ENCODE measurements around the gene GJB4.
"Not testable (repeated sequence)": the region's sequence is repeated elsewhere in the genome, so short reads cannot be mapped to it uniquely, and the experiment has no call there.

GJB4 gene

GRCh38 chr1:34746785-34747637 is 12.5 kb upstream of the GJB4 start:
- no peak for DNase-seq (ENCODE audit: low spot score)

GRCh38 chr1:34747638-34747941 is 11.9 kb upstream of the GJB4 start:
- DNase-seq (ENCODE audit: low spot score): no peak

GRCh38 chr1:34749992-34750391 is 9.5 kb upstream of the GJB4 start:
- no peak for DNase-seq (ENCODE audit: low spot score)

- no peak for DNase-seq (ENCODE audit: low spot score)
Measured at GRCh38 chr1:34750610-34751009, 8.9 kb upstream of the GJB4 start.

DNA sequence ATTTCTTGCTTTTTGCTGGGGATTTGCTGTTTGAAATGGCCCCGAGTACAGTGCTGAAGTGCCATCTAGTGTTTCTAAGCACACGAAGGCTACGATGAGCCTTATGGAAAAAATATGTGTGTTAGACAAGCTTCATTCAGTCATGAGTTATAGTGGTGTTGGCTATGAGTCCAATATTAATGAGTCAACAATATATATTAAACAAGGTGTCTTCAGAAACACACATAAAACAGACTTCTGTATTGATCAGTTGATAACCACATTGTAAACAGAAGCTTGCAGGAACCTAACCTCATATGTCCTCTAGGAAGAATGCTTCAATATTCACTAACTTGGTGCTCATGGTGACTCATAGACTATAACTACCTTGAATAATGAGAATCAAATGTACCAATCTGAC is 6.4 kb upstream of the GJB4 start:
- no peak for DNase-seq (ENCODE audit: low spot score)

DNA sequence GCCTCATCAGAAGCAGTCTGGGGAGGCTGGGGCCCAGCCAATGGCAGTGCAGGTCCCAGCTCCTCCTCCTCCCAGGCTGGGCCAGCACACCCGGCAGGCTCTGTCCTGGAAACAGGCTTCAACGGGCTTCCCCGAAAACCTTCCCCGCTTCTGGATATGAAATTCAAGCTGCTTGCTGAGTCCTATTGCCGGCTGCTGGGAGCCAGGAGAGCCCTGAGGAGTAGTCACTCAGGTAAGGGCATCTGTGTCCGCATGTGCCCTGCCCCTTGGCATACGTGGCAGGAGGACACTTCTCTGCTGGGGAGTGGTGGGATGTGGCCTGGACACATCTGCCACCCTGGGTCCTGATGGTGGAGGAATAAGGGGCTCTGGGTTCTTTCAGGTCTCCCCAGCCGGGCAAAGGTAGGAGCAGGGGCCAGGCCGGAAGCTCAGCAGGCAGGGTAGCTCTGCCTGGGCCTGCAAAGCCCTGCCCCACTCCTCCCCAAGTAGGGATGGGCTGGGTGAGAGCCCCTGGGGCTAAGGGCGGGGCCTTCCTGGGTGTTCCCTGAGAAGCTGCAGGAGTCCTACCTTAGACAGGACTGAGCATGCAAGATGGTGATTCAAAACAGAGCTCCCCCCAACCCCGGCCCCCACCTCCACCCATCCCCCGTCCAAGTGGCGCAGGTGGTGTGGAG is 4.4 kb upstream of the GJB4 start, which contains the start of gene GJB5:
GJB5 (plus strand) TSS at position 84 of the 674 bp plus-strand sequence. CDS start 2,284 bp downstream, outside the sequence.
- no peak for DNase-seq (ENCODE audit: low spot score)

DNA sequence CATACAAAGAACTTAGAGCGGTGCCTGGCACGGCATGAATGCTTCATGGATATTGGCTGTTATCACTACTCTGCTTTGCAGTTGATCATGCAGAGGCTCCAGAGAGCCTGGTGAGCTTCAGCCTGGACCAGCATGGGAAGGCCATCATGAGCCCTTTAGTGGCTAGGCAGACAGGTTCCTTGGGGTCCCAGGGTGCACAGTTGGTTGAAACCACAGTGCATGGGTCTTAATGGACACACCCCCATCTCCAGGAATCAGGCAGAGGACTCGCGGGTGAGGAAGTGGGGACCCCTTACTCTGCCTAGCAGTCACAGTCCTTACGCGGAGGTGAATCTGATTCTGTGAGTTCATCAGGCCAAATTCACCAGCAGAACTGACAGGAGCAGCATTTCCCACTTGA is 3.6 kb upstream of the GJB4 start:
- DNase-seq (ENCODE audit: low spot score): no peak

GRCh38 chr1:34757386-34757785 is 2.2 kb upstream of the GJB4 start:
- no peak for DNase-seq (ENCODE audit: low spot score)

GRCh38 chr1:34758751-34759150 is 789 bp upstream of the GJB4 start:
- DNase-seq (ENCODE audit: low spot score): no peak

DNA sequence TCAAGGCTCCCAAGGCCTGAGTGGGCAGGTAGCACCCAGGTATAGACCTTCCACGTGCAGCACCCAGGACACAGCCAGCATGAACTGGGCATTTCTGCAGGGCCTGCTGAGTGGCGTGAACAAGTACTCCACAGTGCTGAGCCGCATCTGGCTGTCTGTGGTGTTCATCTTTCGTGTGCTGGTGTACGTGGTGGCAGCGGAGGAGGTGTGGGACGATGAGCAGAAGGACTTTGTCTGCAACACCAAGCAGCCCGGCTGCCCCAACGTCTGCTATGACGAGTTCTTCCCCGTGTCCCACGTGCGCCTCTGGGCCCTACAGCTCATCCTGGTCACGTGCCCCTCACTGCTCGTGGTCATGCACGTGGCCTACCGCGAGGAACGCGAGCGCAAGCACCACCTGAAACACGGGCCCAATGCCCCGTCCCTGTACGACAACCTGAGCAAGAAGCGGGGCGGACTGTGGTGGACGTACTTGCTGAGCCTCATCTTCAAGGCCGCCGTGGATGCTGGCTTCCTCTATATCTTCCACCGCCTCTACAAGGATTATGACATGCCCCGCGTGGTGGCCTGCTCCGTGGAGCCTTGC is 1.7 kb downstream of the GJB4 start:
- no peak for DNase-seq (ENCODE audit: low spot score)

DNA sequence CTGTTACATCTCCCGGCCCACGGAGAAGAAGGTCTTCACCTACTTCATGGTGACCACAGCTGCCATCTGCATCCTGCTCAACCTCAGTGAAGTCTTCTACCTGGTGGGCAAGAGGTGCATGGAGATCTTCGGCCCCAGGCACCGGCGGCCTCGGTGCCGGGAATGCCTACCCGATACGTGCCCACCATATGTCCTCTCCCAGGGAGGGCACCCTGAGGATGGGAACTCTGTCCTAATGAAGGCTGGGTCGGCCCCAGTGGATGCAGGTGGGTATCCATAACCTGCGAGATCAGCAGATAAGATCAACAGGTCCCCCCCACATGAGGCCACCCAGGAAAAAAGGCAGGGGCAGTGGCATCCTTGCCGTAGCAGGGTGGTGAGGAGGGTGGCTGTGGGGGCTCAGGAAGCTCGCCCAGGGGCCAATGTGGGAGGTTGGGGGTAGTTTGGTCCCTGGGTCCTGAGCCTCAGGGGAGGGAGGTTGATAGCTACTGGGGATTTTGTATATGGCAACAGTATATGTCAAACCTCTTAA is 2.3 kb downstream of the GJB4 start:
- no peak for DNase-seq (ENCODE audit: low spot score)

GRCh38 chr1:34762474-34763141 is 3.1 kb downstream of the GJB4 start:
- DNase-seq (ENCODE audit: low spot score): no peak

DNA sequence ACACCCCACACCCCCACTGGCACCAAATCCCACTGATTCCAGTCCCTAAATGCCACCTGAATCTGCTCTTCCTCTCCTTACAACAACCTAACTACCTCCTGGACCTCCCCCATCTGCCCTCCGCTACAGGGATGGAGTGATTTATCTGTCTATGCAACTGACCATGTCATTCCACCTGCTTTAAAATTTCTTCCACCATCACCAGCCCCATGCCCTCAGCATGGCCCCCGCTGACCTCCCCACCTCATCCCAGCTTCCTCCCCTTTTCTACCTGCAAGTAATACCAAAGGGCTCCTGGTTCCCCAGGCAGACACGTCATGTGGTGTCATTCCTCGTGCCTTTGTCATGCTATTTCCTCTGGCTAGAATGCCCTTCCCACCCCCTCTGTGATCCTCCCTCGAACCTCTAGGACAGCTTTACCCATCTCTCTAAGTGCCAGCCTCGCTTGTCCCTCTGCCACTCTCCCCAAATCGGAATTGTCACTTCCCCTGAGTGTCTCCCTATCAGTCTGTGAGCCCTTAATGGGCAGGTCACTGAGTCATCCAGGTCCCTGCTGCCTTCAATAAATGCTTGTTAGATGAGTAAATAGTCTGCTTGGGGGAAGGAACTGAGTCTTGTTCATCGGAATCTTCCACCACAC is 3.7 kb downstream of the GJB4 start:
- no peak for DNase-seq (ENCODE audit: low spot score)

GRCh38 chr1:34768856-34769255 is 9.3 kb downstream of the GJB4 start:
- DNase-seq (ENCODE audit: low spot score): no peak

DNA sequence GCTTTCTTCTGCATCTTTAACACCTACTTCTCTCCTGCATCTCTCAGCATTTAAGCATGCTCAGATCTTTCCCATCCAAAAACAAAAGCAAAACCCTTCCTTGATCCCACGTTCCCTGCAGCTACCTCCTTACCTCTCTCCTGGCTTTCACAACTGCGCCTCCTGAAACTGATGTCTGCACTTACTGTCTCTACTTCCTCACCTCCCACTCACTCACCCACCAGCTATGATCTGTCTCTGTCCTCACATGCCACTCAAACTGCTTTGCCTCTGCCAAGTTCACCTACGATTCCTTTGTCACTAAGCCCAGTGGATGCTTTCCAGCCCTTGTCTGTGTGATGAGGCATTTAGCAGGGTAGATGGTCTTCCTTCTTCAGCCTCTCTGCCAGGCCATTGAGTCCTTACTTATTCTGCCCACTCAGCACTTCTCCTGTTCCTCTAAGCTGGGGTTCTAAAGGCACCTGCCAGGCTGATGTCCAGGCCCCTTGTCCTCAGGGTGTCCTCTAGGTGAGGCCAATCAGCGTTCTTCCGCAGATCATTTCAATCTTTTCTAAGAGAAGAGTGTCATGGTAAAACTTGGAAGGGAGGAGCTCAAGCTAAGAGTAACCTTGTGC is 11.5 kb downstream of the GJB4 start:
- DNase-seq (ENCODE audit: low spot score): no peak

- DNase-seq (ENCODE audit: low spot score): no peak
Measured at GRCh38 chr1:34771573-34772371, 12.2 kb downstream of the GJB4 start.

DNA sequence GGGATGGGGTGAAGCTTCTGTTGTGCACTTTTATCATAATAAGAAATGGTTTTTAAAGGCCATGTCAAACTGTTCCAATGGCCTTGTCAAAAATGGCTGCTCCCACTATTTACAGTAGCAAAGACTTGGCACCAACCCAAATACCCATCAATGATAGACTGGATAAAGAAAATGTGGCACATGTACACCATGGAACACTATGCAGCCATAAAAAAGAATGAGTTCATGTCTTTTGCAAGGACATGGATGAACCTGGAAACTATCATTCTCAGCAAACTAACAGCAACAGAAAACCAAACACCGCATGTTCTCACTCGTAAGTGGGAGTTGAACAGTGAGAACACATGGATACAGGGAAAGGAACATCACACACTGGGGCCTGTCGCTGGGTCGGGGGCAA is 13.6 kb downstream of the GJB4 start:
- not testable (repeated sequence) for DNase-seq (ENCODE audit: low spot score)

DNA sequence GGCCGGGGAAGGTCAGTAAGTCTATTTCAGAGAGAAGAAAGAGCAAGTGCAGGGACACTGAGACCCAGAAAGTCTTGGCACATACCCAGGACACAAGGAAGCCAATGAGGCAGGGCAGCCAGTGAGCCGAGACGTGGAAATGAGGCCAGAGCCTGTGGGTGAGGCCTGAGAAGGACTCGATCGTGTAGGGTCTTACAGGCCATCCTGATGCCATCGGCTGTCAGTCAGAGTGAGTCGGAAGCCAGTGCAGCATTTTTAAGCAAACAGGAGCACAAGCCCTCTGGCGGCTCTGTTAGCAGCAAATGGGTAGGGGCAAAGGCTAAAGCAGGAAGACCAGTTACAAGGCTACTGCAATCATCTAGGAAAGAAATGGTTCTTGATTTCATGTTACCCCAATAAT is 15.4 kb downstream of the GJB4 start:
- DNase-seq (ENCODE audit: low spot score): no peak

DNA sequence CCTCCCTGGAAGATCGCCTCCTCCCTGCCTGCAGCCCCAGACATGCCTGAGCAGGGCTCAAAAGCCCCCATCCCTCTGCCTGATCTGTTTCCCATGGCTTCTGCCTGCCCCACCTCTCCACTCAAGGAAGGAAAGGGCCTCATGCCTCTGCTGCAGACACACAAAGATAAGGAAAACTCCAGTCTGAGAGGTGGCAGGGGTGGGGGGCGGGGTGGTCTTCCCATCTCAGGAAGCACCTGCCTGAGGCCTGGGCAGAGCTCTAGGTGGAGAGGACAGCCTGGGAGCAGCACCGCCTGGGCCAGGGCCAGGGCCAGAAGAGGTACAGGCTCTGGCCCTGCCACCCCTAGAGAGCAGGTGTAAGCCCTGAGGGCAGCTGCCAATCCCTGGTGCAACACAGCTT is 17.4 kb downstream of the GJB4 start:
- no peak for DNase-seq (ENCODE audit: low spot score)

DNA sequence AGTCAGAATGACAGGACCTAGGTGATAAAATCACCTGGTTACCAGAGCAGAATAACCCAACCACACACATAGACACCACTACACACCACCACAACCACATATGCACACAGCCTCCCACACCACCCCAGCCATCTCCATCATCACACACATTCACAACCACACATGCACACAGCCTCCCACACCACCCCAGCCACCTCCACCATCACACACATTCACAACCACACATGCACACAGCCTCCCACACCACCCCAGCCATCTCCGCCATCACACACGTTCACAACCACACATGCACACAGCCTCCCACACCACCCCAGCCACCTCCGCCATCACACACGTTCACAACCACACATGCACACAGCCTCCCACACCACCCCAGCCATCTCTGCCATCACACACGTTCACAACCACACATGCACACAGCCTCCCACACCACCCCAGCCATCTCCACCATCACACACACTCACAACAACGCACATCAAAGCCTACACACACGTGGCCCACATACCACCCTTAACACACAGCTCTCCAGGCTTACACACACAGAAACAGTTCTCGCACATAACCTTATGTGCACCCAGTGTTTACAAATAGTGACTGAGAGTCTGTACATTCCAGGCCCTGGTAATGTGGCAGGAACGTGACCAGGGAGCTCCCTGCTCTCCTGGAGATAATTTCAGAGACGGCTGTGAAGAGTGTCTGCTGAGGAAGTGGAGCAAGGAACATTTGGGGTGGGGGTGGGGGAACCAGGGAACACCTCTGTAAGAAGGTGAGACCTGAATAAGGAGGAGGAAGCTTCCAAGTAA is 18.2 kb downstream of the GJB4 start:
- no peak for DNase-seq (ENCODE audit: low spot score)
